ENCODE data around the gene SLC13A1. TPM values are rescaled to one million over a fixed set of nuclear protein-coding genes. Genes with fewer than 3 reads are reported as not detected.

The SLC13A1 gene
- total and polyA plus RNA-seq, 10 of the 15 experiments (the other 5 are each of a cell fraction or from before 2014, with no cell fraction given): 0.10 TPM; not detected in 9

GRCh38 chr7:123198668-123199652 lies 809 bp downstream of the SLC13A1 start:
- no peaks in the 10 kb centered on the region for H3K79me2 ChIP-seq (ENCODE audit: control insufficient read depth, insufficient read depth, low read length)
- H3K4me3 ChIP-seq: no peak overlapping the region
- no peaks in the 10 kb centered on the region for H3K36me3 ChIP-seq (ENCODE audit: control insufficient read depth in 2 of 2, insufficient read depth in 2 of 2, low read length in 1 of 2)
- ATAC-seq: no peak
- intact Hi-C loops (cut with micrococcal nuclease; ENCODE audit: unreplicated experiment): no loop called here
- no peaks in the 10 kb centered on the region for H4K20me1 ChIP-seq (ENCODE audit: control insufficient read depth, insufficient read depth)
- no peak overlapping the region for H3K4me2 ChIP-seq (ENCODE audit: control insufficient read depth, insufficient read depth)
- 0% methylated on average over 2 of the region's 2 CpGs for WGBS (ENCODE audit: insufficient coverage, insufficient replicate concordance, low lambda C conversion rate, missing lambda C conversion rate)
- ChIA-PET CTCF (interaction anchor here (0.8 kb wide), 1 partner anchor 9 kb away, joined by 3 read pairs; no protein-coding TSS in a partner anchor), SMC1A (ENCODE audit: uncharacterized antibody, unreplicated experiment) (interaction anchor here (1.4 to 1.7 kb wide), 2 partner anchors 9 to 39 kb away, joined by 4 to 7 read pairs; no protein-coding TSS in a partner anchor), POLR2A (interaction anchor here (1.2 kb wide), 1 partner anchor 17 kb away, joined by 3 read pairs; no protein-coding TSS in a partner anchor), RAD21 (ENCODE audit: unreplicated experiment) (no interaction called here)
- 0 out of 2 replicates have a peak, but pooled peaks cover 2% of the 10 kb centered on the region for H3K4me1 ChIP-seq (ENCODE audit: control insufficient read depth, insufficient read depth, low read length)
- no peak overlapping the region for H2AFZ ChIP-seq (ENCODE audit: control insufficient read depth, low read depth, low read length)
- H3K9ac ChIP-seq (ENCODE audit: control insufficient read depth, insufficient read depth, low read length): no peak overlapping the region
- no TSS peak for BruUV-seq (replicated peaks)
- no peak for TF ChIP-seq PBX3 (IDR thresholded peaks at IDR 0.05; ENCODE audit: insufficient replicate concordance, low read depth, low read length)
- TF ChIP-seq NR2C2 (IDR thresholded peaks at IDR 0.05; ENCODE audit: borderline replicate concordance, control insufficient read depth, insufficient read length, low read depth): no peak
- no peak for TF ChIP-seq ZNF217 (IDR thresholded peaks at IDR 0.05)
- TF ChIP-seq DPF2 (IDR thresholded peaks at IDR 0.05): no peak
- TF ChIP-seq USF1 (IDR thresholded peaks at IDR 0.05; ENCODE audit: borderline replicate concordance, extremely low read length, insufficient read depth, low read depth, low read length): no peak
- no peak for TF ChIP-seq STAT1 (conservative IDR thresholded peaks at IDR 0.05)
- TF ChIP-seq PKNOX1 (IDR thresholded peaks at IDR 0.05): no peak
- TF ChIP-seq IKZF1 (conservative IDR thresholded peaks at IDR 0.05): no peak
- no peak for TF ChIP-seq CHD4 (IDR thresholded peaks at IDR 0.05)
- H3K9me3 ChIP-seq (replicated peaks; ENCODE audit: control insufficient read depth, insufficient read depth, low read length): no peaks in the 10 kb centered on the region; the same call in 2 of the 3 replicates
- no peaks in the 10 kb centered on the region for H3K27me3 ChIP-seq (replicated peaks in 1 of 2; ENCODE audit: control insufficient read depth in 2 of 2, insufficient read depth in 2 of 2, low read length in 1 of 2)
- FAIRE-seq: no peak
- DNase-seq (ENCODE audit: low read depth, low spot score): no peak
- in situ Hi-C loops (cut with MboI): no loop called here
- no peak overlapping the region for H3K27ac ChIP-seq (ENCODE audit: control insufficient read depth, insufficient read depth)

Data from GM12878 (cell line).